Measurements from ENCODE around the gene METTL14. TPM values are rescaled to one million over a fixed set of nuclear protein-coding genes. Genes with fewer than 3 reads are reported as not detected.

The METTL14 gene
- total and polyA plus RNA-seq, 12 donors, result 4.8 to 37.2 (median 31.5) TPM

- 70 to 74% methylated on average over 2 of the region's 2 CpGs for WGBS, 2 donors
- no peaks in the 10 kb centered on the region for H3K4me1 ChIP-seq
- H3K4me3 ChIP-seq, result no peak overlapping the region
- intact Hi-C loops (cut with DNase I), result loop anchor here in 1 of 10 donors (10.0 kb wide), 1 partner anchor 391 kb away; no protein-coding TSS in a partner anchor
- no peak for TF ChIP-seq CTCF (IDR thresholded peaks at IDR 0.05)
- H3K27ac ChIP-seq, result no peak overlapping the region
- no peaks in the 10 kb centered on the region for H3K36me3 ChIP-seq
- no peaks in the 10 kb centered on the region for H3K9me3 ChIP-seq
- no peak for DNase-seq
- no peaks in the 10 kb centered on the region for H3K27me3 ChIP-seq
- ATAC-seq, result no peak
Observed at GRCh38 chr4:118676128-118676527, 9.1 kb upstream of the METTL14 start.

GRCh38 chr4:118680808-118681207 is 4.4 kb upstream of the METTL14 start:
- H3K27me3 ChIP-seq, result no peaks in the 10 kb centered on the region
- H3K27ac ChIP-seq, result no peak overlapping the region
- ATAC-seq (no peak), DNase-seq (no peak)
- no peak overlapping the region for H3K4me3 ChIP-seq
- WGBS, 2 donors, result 61 to 71% methylated on average over 1 of the region's 1 CpG
- H3K9me3 ChIP-seq, result no peaks in the 10 kb centered on the region
- TF ChIP-seq CTCF (IDR thresholded peaks at IDR 0.05), result no peak
- H3K36me3 ChIP-seq, result no peaks in the 10 kb centered on the region
- intact Hi-C loops (cut with DNase I), result loop anchor here in 4 of 10 donors (5.0 to 10.0 kb wide), 4 partner anchors 94 to 406 kb away; no protein-coding TSS in a partner anchor
- H3K4me1 ChIP-seq, result peaks cover 0 to 9% (median 0%) of the 10 kb centered on the region in 9 donors

GRCh38 chr4:118682928-118683327 is 2.3 kb upstream of the METTL14 start:
- Histone ChIP-seq H3K36me3 (peaks cover 0 to 6% (median 0%) of the 10 kb centered on the region in 9 donors), H3K27me3 (no peaks in the 10 kb centered on the region), H3K4me3 (no peak overlapping the region), H3K4me1 (peaks cover 9 to 25% (median 17%) of the 10 kb centered on the region in 9 donors), H3K9me3 (no peaks in the 10 kb centered on the region), H3K27ac (no peak overlapping the region)
- no peak for DNase-seq
- no peak for ATAC-seq
- TF ChIP-seq CTCF (IDR thresholded peaks at IDR 0.05), result peak in 8 of 9 donors; percentile 21 to 61 (median 49)
- 27 to 48% methylated on average over 1 of the region's 1 CpG for WGBS, 2 donors
- intact Hi-C loops (cut with DNase I), result loop anchor here in 4 of 10 donors (5.0 to 10.0 kb wide), 4 partner anchors 96 to 408 kb away; no protein-coding TSS in a partner anchor

GRCh38 chr4:118683513-118683912 is 1.7 kb upstream of the METTL14 start:
- H3K4me3 ChIP-seq, result no peak overlapping the region
- no peak for TF ChIP-seq CTCF (IDR thresholded peaks at IDR 0.05)

More at GRCh38 chr4:118683513-118683912, 1.7 kb upstream of the METTL14 start:
- 12 to 25% methylated on average over 2 of the region's 2 CpGs for WGBS, 2 donors
- no peak for ATAC-seq
- Histone ChIP-seq H3K9me3 (no peaks in the 10 kb centered on the region), H3K4me1 (peaks cover 9 to 25% (median 17%) of the 10 kb centered on the region in 9 donors), H3K27me3 (no peaks in the 10 kb centered on the region), H3K36me3 (peaks cover 0 to 12% (median 4%) of the 10 kb centered on the region in 9 donors), H3K27ac (no peak overlapping the region)
- DNase-seq, result no peak
- intact Hi-C loops (cut with DNase I), result loop anchor here in 4 of 10 donors (5.0 to 10.0 kb wide), 4 partner anchors 96 to 409 kb away; no protein-coding TSS in a partner anchor
